Measurements from ENCODE around the gene SIN3A.

DNA sequence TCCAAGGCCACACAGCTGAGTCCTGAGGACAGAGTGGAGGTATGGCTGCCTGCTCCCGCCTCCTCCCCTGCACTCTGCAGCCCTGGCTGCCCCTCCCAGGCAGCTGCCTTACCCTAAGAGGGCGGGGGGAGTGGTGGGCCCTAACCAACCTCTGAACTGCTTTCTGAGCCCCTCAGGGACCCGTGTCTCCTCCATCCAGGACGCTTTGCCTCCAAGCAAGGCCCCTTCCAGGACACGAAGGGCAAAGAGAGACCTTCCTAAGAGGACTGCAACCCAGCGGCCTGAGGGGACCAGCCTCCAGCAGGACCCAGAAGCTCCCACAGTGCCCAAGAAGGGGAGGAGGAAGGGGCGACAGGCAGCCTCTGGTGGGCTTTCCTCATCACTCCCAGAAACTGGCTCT is 97.0 kb downstream of the SIN3A start:
- TF ChIP-seq, protein P1, sequence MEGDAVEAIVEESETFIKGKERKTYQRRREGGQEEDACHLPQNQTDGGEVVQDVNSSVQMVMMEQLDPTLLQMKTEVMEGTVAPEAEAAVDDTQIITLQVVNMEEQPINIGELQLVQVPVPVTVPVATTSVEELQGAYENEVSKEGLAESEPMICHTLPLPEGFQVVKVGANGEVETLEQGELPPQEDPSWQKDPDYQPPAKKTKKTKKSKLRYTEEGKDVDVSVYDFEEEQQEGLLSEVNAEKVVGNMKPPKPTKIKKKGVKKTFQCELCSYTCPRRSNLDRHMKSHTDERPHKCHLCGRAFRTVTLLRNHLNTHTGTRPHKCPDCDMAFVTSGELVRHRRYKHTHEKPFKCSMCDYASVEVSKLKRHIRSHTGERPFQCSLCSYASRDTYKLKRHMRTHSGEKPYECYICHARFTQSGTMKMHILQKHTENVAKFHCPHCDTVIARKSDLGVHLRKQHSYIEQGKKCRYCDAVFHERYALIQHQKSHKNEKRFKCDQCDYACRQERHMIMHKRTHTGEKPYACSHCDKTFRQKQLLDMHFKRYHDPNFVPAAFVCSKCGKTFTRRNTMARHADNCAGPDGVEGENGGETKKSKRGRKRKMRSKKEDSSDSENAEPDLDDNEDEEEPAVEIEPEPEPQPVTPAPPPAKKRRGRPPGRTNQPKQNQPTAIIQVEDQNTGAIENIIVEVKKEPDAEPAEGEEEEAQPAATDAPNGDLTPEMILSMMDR (IDR thresholded peaks at IDR 0.05): no peak
- TF ChIP-seq POLR2A (IDR thresholded peaks at IDR 0.05): no peak
